ENCODE results near the gene KCP. TPM values are rescaled to one million over a fixed set of nuclear protein-coding genes. Genes with fewer than 3 reads are reported as not detected.

Gene KCP
- polyA plus RNA-seq, 1 donor, result 1.9 TPM

DNA sequence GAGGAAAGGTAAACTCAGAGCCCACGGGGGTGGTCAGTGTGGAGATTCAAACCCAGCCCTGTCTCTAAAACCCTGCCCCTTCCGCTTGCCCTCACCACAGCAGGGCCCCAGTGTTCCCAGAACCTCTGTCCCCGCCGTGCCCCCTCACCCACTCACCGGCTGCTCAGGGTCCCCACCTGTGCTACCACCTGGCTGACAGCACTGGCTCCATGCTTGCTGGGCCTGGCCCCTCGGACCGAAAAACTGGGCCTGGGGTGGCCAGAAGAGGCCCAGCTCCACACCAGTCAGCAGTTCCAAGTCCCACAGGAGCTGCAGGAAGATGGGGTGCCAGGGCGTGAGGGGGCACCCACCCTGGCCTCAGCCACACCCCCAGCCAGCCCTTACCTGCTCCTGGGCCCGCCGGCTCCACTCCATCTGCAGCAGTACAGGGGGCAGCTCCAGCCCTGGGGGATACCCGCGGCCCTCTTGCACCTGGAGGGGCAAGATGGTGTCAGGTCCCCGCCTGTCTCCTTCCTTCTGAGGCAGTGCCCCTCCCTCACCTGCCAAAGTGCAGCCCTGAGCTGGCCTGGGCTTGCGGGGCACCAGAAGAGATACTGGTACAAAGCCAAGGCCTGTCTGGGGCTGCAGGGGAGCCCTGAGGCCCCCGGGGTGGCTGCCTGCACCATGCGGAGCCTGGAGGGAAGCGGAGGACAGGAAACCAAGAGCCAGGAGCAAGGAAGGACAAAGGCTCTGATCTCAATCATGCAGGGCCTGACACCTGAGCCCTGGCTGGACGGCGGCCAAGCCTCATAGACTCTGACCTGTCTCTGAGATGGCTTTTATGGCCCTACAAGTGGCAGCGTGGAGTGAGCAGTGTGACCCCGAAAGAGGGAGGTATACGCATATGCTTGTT, 36.1 kb downstream of the KCP start:
- no peak for DNase-seq (ENCODE audit: low read depth)

DNA sequence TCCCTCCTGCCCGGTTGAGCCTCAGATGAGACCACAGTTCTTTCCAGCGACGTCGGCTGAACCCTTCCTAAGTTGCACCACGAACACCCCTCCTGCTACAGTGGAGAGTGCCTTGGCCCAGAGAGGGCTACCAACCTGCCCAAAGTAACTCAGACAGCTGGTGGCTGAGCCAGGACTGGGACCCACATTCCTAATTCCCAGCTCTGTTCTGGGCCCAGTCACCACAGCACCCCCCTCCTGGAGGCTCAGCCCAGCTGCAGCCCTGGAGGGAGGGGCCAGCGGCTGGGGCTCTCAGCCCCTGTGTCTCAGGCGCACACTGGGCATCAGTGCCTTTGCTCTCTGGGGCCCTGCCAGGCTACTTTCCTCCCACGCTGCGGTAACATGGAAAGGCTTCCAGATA, 37.3 kb downstream of the KCP start:
- DNase-seq (ENCODE audit: low read depth), result no peak

DNA sequence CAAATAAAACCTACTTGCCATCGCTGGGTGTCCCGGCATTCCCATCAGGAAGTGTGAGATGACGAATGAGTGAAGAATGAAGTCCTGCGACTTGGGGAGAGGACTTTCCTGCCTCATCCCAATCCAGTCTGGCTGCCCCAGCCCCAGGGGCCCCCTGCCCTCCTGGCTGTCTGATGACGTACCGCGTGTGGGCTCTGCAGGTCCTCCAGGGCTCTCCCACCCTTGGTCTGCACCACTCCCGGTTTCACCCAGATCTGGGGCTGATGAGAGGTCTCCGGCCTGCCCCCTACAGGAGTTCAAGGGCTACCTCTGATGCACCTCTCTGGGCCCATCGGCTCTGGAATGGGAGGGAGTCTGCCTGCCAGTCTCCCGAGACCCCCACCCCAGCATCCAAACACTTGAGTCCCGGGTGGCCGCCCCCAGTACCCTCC, 38.1 kb downstream of the KCP start:
- DNase-seq (ENCODE audit: low read depth), result no peak

DNA sequence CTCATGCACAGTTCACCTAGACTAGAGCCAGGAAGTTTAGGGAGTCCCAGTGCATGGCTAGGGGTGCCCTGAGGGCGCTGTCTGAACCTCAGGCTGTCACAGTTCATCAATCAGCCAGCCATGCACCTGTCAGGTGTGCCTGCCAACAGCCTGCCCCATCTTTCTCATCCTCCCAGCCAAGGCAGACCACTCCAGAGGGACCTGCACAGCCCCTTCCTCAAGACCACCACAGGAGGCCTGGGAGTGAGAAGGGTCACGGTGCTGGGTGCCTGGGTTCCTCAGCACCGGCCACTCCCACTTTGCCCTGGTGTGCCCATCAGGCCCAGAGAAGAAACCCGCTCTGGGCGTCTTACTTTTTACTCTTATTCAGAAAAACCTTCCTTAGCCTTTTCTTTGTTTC, 39.5 kb downstream of the KCP start:
- DNase-seq (ENCODE audit: low read depth), result no peak

DNA sequence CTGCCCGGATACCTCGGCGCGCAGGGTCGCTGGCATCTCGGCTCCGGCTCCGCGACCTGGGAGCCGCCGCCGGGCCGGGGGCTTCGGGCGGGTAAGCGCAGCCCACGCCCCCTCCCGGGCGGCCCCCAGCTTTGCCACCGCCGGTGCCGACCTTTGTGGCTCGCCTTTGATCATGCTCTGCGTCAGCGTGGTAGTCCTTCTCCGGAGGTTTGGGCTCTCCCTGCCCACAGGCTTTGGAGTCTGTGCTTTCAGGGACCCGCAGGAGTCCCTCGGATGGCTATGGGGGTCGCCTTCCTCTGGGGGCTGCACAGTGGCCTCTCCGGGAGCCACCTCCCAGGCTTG, 40.6 kb downstream of the KCP start:
- DNase-seq (ENCODE audit: low read depth), result no peak

DNA sequence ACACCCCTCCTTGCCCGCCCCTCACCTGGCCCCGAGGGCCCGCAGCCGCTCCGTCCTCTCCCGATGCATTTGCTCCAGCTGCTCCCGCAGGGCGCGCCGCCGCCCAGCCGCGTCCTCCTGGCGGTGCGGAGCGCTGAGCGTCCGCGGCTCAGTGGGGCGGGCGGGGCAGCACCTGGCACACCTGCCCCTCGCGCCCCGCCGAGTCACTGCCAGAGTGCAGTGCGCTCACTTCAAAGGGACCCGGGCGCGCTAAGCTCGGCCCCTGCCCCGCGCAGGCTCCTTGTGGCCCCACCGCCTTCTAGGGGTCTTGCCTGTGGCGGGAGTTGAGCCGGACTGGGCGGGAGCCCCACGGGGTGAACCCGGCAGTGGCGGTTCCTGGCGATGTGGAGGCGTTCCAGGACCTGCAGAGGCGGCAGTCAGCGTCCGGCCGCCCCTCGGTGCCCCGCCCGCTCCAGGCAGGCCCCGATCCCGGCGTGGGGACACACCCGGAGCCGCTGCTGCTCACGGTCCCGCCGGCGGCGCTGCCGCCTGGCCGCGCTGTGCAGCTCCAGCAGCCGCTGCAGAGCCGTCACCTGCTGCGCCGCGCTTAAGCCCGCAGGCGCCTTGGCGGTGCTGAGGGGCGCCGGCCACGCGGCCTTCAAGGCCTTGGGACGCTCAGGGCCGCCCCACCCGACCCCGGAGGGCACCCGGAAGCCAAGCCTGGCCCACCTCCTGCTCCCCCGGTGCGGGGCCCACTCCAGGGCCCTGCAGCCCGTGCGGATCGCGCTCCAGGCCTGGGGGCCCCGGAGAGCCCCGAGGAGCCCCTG, 41.2 kb downstream of the KCP start:
- DNase-seq (ENCODE audit: low read depth), result no peak

DNA sequence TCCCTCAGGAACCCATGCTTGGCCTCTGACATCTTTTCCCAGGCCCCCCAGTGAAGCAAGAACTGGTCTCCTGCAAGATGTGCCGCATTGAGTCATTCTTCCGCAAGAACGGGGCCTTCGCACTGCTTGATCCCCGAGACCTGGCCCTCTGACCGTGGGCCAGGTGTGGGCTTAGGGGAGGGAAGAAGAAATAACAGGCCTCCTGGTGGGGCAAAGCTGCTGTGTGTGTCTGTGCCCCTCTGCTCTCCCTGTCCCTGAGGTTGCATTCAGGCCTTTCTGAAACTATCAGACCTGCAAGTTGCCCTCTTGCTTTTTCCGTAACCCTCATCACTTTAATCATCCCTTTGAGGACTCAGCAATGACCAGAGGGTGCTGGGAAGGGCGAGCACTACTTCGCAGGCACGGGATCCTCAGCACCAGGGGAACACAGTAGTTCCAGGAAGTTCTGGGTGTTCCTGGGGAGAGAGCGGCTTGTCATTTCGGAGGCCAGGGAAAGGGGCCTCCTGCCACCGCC, 41.8 kb downstream of the KCP start:
- DNase-seq (ENCODE audit: low read depth), result no peak

DNA sequence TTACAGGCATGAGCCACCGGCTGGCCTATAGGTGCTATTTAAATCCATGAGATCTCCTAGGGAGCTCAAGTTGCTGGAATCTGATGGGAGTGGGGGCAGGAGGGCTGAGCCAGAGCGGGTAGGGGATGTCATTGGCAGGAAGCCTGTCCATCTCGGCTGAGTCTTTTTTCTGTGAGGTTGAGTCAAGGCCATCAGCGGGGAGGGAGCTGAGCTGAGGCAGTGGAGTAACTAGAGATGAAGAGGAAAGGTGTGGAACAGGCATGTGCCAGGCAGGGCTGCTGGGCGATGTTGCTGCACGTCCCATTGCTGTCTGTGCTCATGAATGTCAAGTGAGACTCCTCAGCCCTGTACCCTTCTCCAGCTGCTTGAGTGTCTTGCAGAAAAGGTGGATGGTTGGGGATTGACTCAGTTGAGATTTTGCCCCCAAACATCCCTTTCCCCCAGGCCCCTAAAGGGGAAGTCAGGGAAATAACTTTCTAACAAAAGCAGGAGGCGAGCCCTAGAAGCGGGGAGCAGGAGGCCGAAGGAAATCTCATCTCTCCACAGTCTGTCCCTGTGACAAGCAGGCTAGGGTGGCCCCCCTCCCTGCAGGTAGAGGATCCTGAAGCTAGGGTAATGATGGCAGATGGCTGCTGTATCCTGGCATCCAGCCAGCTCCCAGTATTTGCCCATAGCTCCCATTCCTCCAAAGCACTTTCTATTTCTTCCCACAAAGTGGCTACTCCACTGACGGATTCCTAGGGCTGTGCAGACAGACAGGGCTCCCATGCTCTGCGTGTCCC, 42.5 kb downstream of the KCP start:
- no peak for DNase-seq (ENCODE audit: low read depth)

DNA sequence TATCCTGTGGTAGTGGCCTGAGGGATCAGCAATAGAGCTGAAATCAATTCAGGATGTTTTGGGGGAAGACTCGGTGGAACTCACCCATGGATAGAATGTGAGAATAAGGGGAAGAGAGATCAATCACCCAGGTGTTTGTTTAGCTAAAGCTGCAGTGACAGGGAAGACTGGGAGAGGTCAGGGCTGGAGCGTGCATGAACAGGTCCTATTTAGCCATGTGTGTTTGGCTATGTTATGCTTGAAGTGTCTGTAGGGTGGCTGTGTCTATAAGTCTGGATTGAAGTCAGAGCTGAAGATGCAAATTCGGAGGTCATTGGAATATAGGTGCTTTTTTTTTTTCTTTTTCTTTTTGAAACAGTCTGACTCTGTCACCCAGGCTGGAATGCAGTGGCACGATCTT, 43.3 kb downstream of the KCP start:
- DNase-seq (ENCODE audit: low read depth), result no peak

DNA sequence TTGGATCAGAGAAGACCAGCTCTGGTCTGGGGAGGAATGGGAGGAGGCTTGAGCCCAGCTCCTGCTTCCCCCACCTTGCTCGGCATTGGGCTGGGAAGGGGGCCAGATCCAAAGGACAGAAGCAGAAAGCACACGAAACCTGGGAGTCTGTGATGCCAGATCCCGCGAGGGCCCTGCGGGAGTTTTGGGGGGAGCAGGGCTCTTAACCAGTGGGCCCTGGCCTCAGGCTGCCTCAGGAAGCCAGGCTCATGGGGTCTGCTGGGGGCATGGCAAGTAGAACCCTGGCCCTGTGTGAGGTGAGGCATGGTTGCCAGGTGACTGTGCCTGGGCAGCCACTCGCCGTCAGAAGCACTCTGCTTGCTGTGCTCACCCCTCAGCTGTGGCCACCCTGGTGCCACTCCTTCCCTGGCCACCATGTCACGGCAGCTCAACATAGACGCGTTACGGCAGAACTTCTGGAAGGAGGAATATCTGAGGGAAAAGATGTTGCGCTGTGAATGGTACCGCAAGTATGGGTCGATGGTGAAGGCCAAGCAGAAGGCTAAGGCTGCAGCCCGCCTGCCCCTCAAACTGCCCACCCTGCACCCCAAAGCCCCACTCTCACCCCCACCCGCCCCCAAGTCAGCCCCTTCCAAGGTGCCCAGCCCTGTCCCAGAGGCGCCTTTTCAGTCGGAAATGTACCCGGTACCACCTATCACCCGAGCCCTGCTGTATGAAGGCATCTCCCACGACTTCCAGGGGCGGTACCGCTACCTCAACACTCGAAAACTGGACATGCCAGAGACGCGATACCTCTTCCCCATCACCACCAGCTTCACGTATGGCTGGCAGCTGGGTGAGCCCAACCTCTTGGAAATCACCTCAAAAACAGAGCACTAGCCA, 44.3 kb downstream of the KCP start:
- no peak for DNase-seq (ENCODE audit: low read depth)

DNA sequence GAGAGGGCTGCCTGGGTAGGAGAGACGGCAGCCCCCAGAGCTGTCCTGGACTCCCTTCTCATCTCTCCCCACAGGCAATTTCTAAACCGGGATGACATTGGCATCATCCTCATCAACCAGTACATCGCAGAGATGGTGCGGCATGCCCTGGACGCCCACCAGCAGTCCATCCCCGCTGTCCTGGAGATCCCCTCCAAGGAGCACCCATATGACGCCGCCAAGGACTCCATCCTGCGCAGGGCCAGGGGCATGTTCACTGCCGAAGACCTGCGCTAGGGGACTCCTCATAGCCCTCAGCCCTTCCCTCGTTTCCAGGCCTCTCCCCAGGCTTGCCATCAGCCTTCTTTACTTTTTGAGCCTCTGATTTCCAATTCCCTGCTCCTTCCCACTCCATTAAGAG, 45.2 kb downstream of the KCP start:
- no peak for DNase-seq (ENCODE audit: low read depth)

DNA sequence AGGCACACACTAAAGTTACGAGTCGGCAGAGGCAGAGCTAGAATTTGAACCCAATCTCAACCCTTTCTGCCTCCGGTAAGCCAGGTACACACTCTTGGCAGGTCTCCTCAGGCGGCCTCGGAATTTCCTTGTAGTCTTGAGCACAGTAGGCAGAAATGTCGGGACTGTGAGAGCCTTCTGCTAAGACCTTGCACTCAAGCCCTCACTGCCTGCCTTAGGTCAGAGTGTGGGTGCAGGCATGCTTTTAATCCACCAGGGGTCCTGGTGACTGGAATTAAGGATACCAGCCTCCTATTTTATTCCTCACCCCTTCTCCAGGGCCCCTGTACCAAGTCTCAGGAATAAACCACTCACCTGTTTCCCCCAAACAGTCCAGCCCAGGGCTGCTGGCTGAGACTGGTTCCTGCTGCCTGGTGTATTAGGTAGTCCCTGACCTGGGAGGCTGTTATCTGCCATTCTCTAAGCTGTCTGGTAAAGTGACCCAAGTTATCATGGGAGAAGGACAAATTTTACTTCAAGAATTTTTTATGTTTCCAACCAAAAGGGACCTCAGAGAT, 47.0 kb downstream of the KCP start:
- DNase-seq (ENCODE audit: low read depth), result no peak

DNA sequence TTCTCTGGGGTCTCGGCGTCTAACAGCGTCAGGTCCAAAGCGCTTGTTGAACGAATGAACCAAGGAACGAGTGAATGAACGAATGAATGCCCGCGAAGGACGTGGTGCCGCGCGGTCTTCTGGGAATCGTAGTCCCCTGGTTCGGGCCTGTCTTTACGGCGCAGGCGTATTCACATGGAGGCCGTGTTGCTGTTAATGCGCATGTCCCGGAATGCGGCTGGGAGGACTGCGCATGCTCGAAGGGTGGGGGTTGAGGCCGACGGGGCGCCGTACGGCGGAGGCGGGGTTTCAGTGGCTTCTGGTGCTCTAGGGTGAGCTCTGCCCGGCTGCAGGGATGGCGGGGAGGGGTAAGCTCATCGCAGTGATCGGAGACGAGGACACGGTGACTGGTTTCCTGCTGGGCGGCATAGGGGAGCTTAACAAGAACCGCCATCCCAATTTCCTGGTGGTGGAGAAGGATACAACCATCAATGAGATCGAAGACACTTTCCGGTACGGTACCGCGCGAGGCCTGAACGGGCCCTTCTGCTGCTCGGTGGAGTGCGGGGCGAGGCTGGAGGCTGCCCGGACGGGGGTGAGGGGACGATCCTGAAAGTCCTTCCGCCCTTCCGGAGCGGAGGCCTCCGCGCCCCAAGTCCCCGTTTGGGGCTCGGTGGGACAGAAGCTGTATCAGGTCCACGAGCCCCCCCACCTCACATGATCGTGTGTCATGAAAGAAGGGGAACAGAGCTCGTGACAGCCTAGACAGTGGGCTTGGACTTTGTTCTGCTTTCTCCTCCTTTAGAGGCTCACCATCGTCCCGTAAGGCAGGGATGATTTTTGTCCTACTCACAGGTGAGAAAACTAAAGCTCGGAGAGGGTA, 47.7 kb downstream of the KCP start, which contains the start of gene ATP6V1F:
TSS of gene ATP6V1F (plus strand) at position 286 of the 862 bp plus-strand sequence. CDS start at position 335, 49 bp downstream.
- DNase-seq (ENCODE audit: low read depth), result peak; percentile 94

DNA sequence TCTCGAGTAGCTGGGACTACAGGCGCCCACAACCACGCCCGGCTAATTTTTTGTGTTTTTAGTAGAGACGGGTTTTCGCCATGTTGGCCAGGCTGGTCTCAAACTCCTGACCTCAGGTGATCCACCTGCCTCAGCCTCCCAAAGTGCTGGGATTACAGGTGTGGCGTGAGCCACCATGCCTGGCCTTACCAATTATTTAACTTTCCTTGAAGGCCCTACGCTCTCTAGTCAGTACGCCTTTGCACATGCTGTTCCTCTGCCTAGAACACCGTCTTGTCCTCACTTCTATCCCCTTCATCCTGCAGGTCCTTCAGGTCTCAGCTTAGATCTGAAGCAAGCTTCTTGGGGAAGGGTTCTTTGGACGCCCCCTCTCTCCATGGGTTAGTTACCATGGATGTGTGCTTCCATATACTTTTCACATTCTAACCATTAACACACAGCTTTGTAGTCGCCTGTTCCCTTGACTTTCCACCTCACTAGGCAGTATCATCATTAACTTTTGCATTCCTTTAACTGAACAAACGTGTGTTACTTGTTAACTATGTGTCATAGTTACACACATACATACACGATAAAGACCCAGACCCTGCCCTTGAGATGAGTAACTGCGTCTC, 48.4 kb downstream of the KCP start:
- DNase-seq (ENCODE audit: low read depth), result no peak

DNA sequence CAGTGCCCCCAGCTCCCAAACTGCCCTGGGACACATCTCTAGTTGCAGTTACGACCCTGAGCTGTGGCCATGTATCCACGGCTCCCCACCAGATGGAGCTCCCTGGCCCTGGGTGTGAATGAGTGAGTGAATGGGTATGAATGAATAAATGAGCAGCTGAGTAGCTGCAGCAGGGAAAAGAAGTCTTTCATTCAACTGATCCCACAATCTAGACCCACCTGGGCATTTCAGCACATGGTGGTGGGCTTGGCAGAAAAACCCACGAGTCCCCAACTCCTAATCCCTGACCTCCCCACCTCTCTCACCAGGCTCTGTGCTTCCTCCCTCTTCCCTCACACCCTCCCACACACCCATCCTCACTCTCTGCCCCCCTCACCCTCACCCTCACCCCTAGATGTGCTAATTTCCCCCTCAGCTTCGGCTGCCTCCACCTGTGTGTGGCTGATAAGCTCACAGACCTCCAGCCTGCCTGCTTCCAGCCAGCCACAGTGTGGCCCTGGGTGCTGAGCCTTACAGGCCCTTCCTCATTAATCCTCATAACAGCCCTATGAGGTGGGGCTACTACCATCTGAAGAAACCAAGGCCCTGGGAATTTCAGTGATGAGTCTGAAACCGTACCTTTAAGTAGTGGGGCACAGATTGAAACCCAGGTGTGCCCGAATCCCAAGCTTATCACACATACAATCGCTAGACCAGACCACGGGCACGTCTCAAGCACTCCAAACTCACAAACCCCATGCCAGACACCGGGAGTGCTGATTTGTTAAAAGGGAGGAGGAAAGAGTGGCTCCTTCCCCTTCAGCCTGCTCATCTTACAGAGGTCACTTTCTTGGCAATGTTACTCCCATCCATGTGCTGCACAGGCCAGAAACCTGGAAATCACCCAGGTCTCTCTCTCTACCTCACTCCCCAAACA, 50.1 kb downstream of the KCP start:
- DNase-seq (ENCODE audit: low read depth), result no peak

DNA sequence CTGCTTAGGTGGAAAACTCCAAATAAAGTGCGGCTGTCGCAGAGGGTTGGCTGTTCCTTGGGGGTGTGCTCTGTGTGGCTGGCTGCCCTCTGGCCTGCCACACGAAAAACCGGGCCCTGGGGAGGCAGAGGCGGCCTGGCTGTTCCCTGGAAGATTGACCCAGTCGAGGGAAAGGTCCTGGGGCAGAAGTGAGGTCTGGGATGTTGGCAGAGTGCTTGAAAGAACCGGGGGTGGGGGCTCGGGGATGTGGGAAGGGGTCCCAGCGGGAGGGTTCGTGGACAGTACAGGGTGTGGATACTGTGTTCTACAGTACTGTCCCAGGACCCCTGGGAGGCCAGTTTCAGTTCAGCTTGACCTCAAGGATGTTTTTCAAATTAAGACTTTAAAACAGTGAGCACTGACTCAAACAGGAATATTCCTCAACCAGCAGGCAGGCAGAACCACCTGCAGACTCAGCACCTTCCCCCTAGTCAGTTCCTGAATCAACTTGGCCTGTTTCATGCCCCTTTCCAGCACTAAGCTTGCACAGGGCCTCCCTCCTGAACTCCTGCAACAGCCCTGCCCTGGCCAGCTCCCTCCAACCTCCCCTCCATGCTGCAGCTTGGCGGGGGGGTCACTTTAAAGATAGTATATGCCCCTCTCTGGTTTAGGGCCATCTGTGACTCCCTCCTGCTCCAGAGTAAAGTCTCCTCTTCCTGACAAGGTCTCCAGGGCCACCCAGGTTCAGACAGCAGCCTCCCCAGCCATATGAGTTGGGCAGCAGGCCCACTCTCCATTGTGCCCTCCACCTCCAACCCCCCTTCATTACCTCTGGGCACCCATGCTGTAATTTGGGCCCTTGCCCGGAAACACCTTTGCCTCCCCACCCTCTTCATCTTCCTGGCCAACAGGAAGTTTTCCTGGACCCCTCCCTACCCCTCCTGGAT, 51.0 kb downstream of the KCP start:
- DNase-seq (ENCODE audit: low read depth), result no peak
